Activated CD8-positive, alpha-beta memory T cell treated with anti-CD3 and anti-CD28 coated beads for 4 hours (primary cell): ENCODE results near the gene CRHR1.

Experiments used
- DNase-seq, 2 donors: peaks; one replicate each; pipeline ENCODE4 v3.0.0-alpha.2; 2020; ENCODE audit warnings: low read depth in 2 of 2

Gene CRHR1

DNA sequence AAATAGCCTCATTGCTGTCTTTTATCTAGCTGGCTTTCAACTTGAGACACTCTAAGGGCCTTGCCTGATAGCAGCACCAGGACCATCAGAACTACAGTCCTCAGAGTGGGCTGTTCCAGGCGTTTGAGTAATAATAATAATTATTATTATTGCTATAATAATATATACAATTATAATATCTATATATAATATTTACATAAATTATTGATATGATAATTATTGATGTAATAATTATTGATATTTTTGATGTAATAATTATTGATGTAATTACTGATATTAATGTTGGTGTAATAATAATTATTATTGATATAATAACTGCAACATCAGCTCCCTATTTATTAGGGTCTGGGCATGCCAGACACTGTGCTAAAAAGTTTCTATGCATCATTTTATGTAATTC, 25.6 kb upstream of the CRHR1 start:
- no peak for DNase-seq

DNA sequence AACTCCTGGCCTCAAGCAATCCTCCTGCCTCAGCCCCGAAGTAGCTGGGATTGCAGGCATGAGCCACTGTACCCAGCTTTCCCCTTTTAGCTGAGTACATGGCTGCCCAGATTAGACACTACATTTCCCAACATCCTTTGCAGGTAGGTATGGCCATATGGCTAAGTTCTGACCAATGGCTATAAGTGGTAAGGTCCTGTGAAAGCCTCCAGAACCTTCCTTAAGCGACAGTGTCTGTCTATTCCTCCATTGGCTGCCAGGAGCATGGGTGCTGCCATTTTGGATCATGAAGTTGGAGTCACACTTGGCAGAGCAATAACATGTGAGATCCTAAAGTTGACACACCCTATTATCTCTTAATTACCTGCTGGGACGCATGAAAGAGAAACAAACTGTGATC, 24.4 kb upstream of the CRHR1 start:
- no peak for DNase-seq

DNA sequence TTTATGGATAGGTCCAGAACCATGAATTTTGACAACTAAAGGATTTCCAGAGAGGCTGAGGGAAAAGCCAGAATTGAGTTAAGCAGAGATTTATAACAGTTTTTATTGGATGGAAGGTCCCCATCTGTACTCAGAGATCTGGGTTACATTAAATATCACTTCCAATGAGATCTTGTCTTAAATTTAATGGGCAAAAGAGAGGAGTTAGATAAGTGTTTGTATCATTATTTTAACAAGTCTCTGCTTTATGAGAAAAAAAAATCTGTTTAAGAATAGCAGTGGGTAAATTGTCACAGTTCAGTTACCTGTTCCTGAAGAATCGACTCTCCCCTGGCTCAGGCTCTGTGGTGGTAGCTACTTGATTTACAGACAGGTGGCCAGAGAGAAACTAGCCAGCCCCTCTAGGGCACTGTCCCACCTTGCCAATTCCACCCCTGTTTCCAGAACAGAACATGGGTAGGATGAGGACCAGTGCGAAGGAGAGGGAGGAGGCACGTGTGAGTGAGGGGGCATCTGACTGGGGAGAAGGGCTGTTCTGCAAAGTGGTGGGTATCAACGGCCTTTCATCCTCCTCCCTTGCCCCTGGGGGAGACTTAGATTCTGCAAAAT, 22.1 kb upstream of the CRHR1 start:
- DNase-seq: no peak

DNA sequence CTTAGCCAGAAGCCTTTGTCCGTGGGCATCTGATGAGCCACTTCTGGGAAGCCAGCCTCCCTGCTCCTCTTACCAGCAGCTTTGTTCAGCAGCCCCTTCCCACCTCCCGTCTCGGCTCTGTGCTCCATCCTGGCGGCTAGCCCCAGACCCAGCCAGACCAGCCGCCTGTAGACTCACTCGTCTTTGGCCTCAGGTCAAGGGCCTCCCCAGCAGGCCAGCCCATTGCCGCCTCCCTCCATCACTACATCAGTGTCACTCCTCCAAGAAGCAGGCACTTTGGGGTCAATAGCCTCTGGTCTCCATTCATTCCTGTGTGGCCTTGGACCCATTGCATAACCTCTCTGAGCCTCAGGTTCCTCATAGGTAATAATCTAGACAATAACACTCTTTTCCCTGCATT, 20.9 kb upstream of the CRHR1 start:
- DNase-seq: no peak

DNA sequence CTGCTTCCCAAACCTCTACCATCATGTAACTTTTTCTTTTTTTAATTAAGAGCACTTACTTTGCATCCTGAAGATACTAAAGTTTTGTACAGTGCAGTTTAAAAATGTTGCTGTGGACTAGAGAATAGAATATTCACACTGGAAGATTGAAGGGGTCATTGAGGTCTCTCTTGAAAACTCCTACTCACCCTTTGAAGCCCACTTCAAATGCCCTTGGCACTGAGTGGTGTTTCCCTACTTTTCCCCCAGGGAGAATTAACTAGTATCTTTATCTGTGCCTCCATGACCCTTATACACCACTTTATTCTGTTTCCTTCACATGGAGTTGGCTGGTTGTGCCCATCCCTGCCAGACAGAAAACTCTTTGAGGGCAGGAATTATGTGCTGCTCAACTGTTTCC, 19.6 kb upstream of the CRHR1 start:
- no peak for DNase-seq

DNA sequence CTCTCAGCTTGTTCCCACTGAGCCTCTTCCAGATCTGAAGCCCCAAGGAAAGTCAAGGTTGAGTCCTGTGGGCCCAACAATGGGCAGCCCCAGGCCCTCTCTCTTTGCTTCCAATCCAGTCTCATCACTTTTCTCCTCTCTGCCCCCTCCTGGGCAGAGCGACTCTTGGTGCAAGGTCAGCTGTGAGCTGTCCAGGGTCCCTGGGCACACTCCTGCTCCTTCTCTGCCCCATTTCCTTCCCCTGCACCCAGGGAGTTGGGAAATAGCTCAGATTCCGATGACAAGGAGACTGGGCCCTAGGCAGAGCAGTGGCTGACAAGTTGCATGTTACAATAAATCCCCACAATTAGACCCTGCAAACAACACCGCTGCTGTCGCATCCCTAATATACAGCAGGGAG, 16.1 kb upstream of the CRHR1 start:
- no peak for DNase-seq

DNA sequence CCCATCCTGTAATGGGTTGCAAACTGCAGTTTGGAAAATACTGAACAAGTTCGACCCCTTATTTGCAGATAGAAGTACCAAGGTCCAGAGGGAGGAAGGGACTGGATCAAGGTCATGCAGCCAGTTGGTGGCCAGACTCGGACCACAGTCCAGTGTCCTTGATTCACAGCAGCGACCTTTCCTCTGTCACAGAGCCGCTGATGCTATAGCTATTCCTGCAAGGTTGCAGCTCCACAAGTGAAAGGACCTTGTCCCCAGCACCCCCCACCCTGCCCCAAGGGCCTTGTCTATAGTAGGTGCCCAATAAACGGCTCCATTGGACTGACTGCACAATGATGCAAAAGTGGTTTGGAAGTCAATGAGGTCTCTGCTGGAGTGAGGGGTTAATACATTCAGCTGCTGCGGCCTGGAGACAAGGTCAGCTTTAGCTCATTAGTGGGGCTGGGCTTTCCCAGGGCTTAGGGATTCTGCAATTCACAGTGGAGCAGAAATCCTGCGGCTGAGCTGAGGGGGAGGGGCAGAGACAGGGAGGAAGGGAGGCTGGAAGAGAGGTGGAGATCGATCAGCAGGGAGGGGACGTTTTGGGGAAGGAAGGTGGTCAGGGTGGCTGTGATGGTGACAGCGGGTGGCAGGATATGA, 13.4 kb upstream of the CRHR1 start:
- DNase-seq: no peak

DNA sequence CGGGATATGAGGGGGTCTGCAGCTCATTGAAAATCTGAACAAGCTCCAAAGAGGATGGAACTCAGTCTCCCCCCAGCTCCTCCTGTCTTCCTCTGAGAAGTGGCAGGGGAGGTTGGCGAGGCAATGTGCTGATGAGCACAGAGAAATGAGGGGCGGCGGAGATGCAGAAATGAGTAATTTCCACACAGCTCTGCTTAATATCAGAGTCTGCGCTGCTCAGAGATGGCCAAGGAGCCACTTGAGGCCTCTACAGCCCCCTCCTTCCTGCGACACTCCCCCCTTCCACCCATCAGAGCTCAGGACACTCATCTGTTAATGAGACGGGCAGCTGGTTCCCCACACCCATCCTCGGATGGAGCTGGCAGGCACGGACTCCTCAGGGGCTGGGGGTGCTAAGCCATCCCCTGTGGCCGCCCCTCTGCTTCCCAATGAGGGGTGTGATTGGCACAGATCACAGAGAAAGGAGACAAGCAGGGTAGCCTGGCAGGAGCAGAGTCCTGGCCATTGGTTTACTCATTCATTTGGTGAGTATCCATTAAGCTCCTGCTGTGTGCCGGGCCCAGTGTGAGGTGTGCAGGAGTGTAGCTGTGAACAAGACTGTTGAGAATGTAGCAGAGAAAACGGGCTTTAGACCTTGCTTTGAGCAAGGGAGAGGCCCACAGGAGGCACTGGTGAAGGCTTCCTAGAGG, 12.7 kb upstream of the CRHR1 start:
- no peak for DNase-seq

DNA sequence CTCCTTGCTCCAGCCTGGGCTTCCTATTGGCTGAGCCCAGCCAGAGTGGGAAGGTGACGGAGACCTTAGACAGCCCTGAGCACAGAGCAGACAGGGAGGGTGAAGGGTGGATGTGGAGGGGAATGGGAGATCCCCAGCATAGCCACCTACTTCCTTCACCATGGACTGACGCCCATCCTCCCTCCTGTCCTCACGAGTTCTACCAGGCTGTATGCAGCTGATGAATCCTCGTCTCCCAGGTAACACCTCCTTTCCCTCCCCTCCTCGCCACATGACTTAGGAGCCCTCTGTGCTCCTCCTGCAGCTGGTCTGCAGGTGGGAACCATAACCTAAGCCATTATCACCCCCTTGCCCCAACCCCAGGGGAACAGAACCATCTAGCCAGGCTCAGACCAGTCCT, 9.0 kb upstream of the CRHR1 start:
- DNase-seq: no peak

DNA sequence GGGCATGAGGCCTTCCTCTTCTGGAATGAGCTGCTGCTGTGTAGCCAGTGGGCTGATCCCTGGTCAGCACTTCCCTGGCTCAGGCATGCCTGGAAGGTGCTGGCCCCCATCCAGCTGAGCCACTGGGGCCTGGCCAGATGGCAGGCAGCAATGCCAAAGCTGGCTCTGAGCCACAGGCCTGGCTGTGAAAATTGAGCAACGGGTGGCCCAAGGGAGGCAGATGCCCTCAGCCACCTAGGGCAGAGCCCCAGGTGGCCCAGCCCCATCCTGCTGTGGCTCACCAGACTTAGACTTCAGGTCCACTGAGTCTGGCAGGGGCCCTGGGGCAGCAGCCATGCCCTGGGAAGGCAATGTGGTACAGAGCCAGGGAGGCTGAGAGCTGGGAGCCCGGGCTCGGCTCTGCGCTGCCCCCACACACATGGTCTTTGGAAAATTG, 8.5 kb upstream of the CRHR1 start:
- no peak for DNase-seq

DNA sequence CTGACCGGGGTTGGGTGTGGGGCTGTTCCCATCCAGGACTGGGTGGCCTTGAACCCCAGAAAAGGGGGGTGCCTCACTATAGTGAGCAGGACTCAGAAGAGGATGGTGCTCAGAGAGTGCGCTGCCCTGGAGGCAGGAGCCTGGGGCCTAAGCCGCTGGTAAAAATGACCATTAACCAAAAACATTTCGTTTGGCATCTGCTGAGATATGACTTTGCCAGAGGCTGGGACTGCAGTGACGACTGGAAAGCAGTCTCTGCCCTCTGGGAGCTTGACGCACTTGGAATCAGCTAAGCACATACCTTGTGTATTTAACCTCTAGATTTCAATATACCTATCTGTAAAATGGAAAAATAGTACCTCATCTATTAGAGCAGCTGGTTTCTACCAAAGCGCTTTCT, 7.2 kb upstream of the CRHR1 start:
- no peak for DNase-seq

DNA sequence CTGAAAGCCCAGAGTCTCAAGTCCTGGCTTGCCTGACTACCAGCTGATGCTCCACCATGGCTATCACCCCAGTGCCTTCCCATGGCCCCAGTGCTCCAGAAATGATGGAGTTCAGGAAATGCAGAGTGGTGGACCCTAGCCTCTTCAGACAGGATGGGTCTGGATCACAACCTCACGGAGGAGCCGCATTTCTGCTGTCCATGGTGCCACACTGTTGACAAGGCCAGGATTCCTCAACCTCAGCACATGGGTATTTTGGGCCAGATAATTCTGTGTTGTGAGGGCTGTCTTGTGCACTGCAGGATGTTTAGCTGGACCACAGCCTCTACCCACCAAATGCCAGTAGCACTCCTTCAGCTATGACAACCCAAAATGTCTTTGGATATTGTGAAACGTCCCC, 6.7 kb upstream of the CRHR1 start:
- DNase-seq: no peak

DNA sequence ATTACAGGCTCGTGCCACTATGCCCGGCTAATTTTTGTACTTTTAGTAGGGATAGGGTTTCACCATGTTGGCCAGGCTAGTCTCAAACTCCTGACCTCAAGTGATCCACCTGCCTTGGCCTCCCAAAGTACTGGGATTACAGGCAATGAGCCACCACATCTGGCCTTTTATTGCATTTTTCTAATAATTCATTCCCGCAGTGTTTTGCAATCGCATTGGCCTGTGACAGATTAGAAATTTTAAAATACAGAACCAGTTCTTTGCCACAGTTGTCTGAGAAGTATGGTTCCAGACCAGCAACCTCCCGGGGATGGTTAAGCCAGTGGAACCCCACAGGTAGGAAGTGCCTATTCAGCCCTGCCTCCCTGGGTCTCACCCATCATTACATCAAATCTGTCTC, 3.2 kb upstream of the CRHR1 start:
- no peak for DNase-seq

DNA sequence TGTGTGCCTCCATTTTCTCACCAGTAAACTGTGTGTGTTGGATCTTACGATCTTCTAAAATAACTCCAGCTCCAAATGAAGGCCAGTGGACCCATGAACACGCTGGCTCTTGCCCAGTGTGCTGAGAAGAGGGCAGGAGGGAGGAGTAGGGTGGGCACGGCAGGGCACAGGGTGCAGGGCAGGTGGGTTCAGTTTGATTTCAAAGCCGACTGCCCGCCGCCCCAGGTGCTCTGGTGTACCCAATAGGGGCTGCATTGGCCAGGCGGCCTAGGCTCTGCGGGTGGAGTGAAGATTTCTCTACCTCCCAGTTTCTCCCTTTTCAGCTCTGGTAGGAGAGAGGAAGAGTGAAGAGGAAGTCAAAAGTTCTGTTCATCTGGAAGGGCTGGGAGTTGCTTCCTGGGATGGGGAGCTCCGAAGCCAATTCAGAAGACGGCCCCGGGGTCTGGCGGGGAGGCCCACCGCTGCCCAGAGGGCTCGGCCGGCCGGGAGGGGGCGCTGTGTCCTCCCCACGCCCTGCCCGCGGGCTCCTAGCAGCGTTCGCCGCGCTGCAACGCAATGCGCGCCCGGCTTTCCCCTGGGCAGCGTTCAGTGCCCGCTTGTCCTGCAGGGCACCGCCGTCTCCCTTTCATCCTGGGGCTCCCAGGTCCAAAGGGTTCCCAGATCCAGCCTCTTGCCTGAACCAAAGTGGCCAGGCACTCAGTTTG, 1.1 kb upstream of the CRHR1 start:
- DNase-seq: no peak

DNA sequence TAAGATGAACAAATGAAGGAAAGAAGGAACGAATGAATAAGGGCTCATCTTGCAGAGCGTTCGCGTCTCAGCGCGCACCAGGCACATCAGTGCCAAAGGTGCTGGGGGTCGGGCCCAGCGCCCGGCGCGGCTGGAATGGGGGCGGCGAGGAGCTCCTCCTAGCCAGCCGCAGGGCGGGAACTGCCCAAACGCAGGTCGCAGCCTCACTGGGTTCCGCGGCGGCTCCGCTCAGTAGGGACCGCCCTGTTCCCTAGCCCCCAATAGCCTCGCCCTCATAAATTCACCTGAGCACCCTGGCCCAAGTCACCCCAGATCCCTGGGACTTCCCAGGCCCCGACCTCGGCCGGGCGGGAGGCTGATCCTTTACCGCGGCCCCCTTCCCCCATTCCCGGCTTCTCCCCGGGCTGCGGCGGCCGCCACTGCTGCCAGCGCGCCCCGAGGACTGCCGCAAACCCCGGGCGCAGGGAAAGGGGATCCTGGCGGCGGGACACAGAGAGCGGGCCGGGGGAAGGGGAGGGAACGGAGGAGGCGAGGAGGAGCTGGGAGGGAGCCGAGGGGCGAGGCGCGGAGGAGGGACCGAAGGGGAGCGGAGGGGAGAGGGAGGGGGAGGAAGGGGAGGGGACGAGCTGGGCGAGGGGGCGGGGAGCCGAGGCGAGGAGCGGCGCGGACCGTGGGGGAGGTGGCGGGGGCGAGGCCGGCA, 377 bp upstream of the CRHR1 start:
- DNase-seq: no peak

DNA sequence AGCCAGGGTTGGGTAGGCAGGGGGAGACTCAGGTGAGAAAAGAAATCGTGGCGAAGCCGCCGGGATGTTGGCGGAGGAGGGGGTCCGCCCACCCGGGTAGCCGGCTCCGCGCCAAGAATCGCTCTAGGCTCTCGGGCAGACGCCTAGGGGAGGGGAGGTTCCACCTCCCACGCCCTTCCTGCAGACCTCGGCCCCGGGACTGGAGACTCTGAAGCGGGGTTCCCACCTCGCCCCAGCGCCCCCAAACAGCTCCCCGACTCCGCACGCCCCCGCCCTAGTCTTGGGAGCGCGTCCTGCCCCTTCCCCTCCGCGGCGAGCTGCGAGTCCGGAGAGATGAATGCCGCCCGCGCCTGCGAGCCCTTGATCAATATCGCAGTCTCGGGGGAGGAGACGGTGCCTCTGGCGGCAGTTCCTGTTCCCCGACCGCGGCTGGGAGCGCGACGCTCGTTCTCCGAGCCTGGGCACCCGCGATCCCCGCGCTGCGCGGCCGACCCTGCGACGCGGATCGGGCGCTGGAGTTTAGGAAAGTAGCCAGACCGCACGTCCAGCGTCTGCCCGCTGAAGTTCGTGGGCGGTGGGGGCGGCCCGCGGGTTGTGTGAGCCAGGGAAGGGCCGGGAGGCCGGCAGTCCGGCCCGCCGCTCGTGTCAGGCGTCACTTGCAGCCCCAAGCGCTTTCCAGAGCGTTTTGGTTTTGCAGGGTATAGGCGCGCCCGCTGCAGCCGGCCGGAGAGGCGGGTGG, 790 bp downstream of the CRHR1 start:
- DNase-seq: peak in 1 of 2 donors; percentile 3

DNA sequence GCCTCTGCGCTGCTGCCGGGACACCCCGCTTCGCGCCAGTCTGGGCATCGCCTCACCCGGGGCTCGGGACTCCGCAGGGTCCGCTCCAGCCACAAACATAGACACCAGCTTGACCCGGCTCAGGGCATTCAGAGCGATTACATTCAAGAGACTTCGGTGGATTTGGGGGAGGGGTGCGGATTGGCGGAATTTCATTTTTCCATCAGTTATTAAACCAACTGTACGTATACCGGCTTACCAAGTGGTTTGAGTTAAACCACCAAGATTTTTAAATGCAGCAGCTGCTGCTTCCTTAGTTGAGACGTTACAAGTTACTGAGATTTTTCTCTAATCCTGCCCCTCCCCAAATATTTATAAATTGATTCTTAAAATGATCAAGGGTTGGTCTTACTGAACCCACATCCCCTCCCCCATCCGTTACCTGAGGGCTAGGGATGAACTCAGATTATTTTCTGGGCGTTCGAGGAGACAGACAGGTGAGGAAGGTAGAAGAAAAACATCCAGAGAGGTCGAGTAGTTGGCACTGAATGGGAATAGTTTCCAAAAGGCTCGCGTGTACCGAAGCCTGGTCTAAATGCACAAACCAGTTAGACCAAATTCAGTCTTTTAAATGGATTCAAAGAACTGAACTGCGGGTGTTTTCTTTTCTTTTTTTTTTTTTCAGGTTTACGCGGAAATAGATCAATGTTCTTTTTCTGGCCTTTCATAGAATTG, 1.5 kb downstream of the CRHR1 start:
- DNase-seq: no peak

DNA sequence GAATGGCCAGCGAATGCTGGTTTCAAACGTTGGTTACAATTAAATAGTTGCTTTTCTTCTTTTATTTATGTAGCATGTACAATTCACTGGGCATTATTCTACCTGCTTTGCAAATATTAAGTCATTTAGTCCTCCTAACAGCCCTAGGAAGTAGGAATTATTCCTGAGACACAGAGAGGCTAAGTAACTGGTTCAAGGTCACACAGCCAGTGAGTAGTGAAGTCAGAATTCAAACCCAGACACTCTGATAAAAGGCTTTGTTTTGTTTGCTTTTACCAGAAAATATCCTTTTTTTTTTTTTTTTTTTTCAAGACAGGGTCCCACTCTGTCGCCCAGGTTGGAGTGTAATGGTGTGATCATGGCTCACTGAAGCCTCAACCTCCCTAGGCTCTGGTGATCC, 2.2 kb downstream of the CRHR1 start:
- DNase-seq: no peak

DNA sequence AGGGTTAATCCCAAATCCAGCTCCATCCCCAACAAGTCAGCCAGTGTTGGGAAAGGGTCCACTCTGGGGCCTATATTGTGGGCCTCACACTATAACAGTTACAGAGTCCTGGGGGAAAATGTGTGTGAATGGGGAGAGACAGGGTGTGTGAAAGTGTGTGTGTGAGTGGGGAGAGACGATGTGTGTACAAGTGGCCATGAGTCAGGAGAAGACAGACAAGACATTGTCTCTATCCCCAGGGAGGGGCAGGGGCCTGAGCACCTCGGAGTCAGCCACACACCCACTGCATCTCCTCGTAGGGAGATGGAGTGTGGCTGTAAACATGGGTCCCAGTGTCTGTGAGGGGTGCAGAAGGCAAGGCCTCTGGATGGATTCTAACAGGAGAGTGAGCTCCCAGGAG, 2.9 kb downstream of the CRHR1 start:
- no peak for DNase-seq

DNA sequence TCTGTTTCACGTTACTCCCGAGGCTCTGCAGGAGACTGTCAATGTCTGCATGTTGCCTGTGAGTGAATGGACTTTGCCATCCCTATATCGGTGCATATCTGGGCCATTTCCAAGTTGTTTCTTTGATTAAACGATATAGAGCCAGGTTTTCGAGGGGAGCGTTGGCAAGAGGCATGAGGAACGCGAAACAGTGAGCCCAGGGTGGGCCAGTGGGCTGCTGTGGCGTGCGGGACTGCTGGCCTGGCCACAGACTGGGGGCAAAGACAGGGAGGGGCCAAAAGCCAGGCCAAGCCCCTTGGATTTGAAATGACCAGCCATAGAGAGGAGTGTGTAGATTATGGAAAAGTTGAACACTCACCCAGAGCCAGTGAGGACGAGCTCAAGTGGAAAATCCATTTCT, 3.5 kb downstream of the CRHR1 start:
- no peak for DNase-seq

DNA sequence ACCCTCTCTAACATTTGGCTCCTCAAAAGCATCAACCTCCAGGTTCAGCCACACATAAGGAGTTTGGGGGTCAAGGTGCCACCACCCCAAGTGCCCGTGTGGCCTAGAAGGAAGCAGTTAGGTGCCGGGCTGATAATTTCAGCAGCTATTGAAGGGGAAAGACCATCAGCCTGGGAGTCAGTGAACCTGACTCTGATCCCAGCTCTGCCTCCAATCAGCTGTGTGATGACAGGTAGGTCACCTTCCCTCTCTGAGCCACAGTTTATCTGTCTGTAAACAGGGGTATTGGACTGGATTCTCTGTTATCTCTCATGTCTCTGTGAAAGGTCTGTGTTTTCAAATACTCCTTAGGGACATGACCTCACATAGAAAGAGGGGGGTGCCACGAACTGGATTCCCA, 3.9 kb downstream of the CRHR1 start:
- DNase-seq: no peak
